Loucy (cell line): Measurements from ENCODE around the gene CABP4.

Experiments
- H2AFZ ChIP-seq: fragments of 200-600 bp; sonication (generic); 2 replicates; pipeline ENCODE4 v1.6.0; 2016; ENCODE audit warnings: antibody characterized with exemption, mild to moderate bottlenecking, low read length, moderate library complexity
- H3F3A ChIP-seq: fragments of 200-600 bp; 2 replicates; pipeline ENCODE4 v1.6.0; 2016; ENCODE audit warnings: antibody characterized with exemption, low read depth, mild to moderate bottlenecking
- H3K27me3 ChIP-seq: fragments of 200-600 bp; sonication (generic); 2 replicates; pipeline ENCODE4 v1.6.1; 2014; ENCODE audit warnings: low read length, mild to moderate bottlenecking; ENCODE audit not compliant: insufficient read depth, poor library complexity, severe bottlenecking
- H3K36me3 ChIP-seq: fragments of 200-600 bp; sonication (generic); 2 replicates; pipeline ENCODE4 v1.6.1; 2016; ENCODE audit warnings: low read length; ENCODE audit not compliant: insufficient read depth
- H3K4me1 ChIP-seq: fragments of 200-600 bp; sonication (generic); 2 replicates; pipeline ENCODE4 v1.5.1; 2014; ENCODE audit warnings: low read length, mild to moderate bottlenecking; ENCODE audit not compliant: insufficient read depth, poor library complexity, severe bottlenecking
- H3K4me2 ChIP-seq: fragments of 200-600 bp; sonication (generic); 2 replicates; pipeline ENCODE4 v1.6.0; 2014; ENCODE audit warnings: antibody characterized with exemption, low read length, low read depth, mild to moderate bottlenecking; ENCODE audit not compliant: poor library complexity, severe bottlenecking
- H3K4me3 ChIP-seq: fragments of 200-600 bp; sonication (generic); 2 replicates; pipeline ENCODE4 v1.5.1; 2014; ENCODE audit warnings: low read length, mild to moderate bottlenecking, mixed read lengths; ENCODE audit not compliant: poor library complexity, severe bottlenecking
- H3K79me2 ChIP-seq: fragments of 200-600 bp; sonication (generic); 2 replicates; pipeline ENCODE4 v1.6.1; 2014; ENCODE audit warnings: low read length; ENCODE audit not compliant: insufficient read depth
- H3K9ac ChIP-seq: fragments of 200-600 bp; sonication (generic); 2 replicates; pipeline ENCODE4 v1.6.0; 2014; ENCODE audit warnings: mild to moderate bottlenecking, low read depth, low read length, moderate library complexity; ENCODE audit not compliant: poor library complexity, severe bottlenecking
- H3K9me2 ChIP-seq: fragments of 200-600 bp; sonication (generic); replicated peaks from 2 replicates; pipeline ENCODE4 v1.6.1; 2016; ENCODE audit warnings: low read depth, low read length, mixed read lengths
- H3K9me3 ChIP-seq: fragments of 200-600 bp; sonication (generic); 2 replicates; pipeline ENCODE4 v1.6.1; 2014; ENCODE audit warnings: mild to moderate bottlenecking, antibody characterized with exemption, low read length, low read depth; ENCODE audit not compliant: insufficient read depth
- H4K20me1 ChIP-seq: fragments of 200-600 bp; sonication (generic); 2 replicates; pipeline ENCODE4 v1.6.0; 2014; ENCODE audit warnings: antibody characterized with exemption, low read length, mild to moderate bottlenecking; ENCODE audit not compliant: insufficient read depth, poor library complexity, severe bottlenecking
- EZH2phosphoT487 ChIP-seq: fragments of 200-600 bp; IDR thresholded peaks from 2 replicates; pipeline ENCODE4 v1.6.1; 2018; ENCODE audit warnings: antibody characterized with exemption, mild to moderate bottlenecking, moderate library complexity, borderline replicate concordance
- TF ChIP-seq, protein P1 (sequence below): fragments of 200-600 bp; sonication (generic); conservative IDR thresholded peaks from 2 replicates; pipeline ENCODE4 v1.5.1; 2014; ENCODE audit warnings: mild to moderate bottlenecking, antibody characterized with exemption, low read length

The CABP4 gene

DNA sequence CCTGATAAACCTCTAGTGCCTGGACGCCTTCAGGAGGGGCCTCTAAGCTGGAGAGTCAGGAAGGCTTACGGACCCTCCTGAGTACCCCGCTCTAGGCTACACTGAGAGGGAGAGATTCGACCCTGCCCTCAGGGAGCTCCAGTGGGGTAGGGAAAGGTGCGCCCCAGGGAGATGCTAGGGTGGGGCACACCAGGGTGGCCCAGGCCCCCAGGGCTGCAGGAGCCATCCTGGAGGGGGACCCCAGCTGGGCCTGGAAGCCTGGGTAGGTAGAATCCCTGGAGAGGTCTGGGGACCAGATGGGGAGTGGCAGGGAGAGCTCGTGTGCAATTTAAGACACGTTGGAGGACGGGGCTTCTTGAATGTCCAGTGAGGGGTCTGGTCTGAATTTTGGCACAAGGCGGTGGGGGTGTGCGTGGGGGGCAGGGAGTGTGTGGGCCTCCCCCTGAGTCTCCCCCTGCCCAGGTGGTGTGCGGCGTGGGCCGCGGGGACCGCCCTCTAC is 35.0 kb upstream of the CABP4 start:
- H3K9ac ChIP-seq, result peak overlapping the region; percentile 72
- H3K36me3 ChIP-seq, result no peaks in the 10 kb centered on the region
- peaks cover 48% of the 10 kb centered on the region for H3K4me1 ChIP-seq
- 0 out of 2 replicates have a peak, but pooled peaks cover under 1% of the 10 kb centered on the region for H3F3A ChIP-seq
- H3K4me2 ChIP-seq, result peak overlapping the region; percentile 75
- H3K9me2 ChIP-seq, result no peaks in the 10 kb centered on the region
- H4K20me1 ChIP-seq, result no peaks in the 10 kb centered on the region
- H3K9me3 ChIP-seq, result no peaks in the 10 kb centered on the region
- no peak overlapping the region for H2AFZ ChIP-seq
- peaks cover 23% of the 10 kb centered on the region; the same call in 1 of the 2 replicates for H3K79me2 ChIP-seq
- no peaks in the 10 kb centered on the region for H3K27me3 ChIP-seq
- H3K4me3 ChIP-seq, result peak overlapping the region; percentile 74
- TF ChIP-seq EZH2phosphoT487, result no peak
- TF ChIP-seq, protein P1, sequence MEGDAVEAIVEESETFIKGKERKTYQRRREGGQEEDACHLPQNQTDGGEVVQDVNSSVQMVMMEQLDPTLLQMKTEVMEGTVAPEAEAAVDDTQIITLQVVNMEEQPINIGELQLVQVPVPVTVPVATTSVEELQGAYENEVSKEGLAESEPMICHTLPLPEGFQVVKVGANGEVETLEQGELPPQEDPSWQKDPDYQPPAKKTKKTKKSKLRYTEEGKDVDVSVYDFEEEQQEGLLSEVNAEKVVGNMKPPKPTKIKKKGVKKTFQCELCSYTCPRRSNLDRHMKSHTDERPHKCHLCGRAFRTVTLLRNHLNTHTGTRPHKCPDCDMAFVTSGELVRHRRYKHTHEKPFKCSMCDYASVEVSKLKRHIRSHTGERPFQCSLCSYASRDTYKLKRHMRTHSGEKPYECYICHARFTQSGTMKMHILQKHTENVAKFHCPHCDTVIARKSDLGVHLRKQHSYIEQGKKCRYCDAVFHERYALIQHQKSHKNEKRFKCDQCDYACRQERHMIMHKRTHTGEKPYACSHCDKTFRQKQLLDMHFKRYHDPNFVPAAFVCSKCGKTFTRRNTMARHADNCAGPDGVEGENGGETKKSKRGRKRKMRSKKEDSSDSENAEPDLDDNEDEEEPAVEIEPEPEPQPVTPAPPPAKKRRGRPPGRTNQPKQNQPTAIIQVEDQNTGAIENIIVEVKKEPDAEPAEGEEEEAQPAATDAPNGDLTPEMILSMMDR, result no peak

DNA sequence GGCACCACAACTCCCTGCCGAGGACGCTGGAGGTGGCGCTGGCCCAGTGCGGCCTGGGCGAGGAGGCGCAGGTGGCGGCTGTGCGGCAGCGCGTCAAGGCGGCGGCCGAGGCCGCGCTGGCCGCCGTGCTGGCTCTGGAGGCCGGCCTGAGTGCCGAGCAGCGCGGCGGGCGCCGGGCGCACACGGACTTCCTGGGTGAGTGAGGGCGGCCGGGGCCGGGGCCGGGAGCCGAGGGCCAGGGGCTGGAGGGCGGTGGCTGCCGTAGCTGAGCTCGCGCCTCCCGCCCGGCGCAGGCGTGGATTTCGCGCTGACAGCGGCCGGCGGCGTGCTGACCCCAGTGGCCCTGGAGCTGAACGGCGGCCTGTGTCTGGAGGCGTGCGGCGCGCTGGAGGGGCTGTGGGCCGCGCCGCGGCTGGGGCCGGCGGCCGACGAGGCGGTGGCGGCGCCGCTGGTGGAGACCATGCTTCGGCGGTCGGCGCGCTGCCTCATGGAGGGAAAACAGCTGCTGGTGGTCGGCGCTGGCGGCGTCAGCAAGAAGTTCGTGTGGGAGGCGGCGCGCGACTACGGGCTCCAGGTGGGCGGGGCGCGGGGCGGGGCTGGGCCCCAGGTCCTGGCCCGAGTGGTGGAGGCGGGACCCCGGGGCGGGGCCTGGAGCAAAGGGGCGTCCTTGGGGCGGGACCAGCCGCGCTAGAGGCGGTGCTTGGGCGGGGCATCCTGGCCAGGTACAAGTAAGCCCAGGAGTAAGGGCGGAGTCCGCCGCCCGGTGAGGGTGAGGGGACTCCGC is 34.3 kb upstream of the CABP4 start:
- H3K4me1 ChIP-seq, result peaks cover 48% of the 10 kb centered on the region
- H3K9ac ChIP-seq, result peak overlapping the region; percentile 72
- H4K20me1 ChIP-seq, result no peaks in the 10 kb centered on the region
- H3K4me2 ChIP-seq, result peak overlapping the region; percentile 75
- peaks cover 23% of the 10 kb centered on the region; the same call in 1 of the 2 replicates for H3K79me2 ChIP-seq
- peaks cover 4% of the 10 kb centered on the region; the same call in 1 of the 2 replicates for H3F3A ChIP-seq
- H3K9me3 ChIP-seq, result no peaks in the 10 kb centered on the region
- no peak for TF ChIP-seq EZH2phosphoT487
- TF ChIP-seq, protein P1, result no peak
- no peak overlapping the region for H2AFZ ChIP-seq
- H3K27me3 ChIP-seq, result no peaks in the 10 kb centered on the region
- no peaks in the 10 kb centered on the region for H3K36me3 ChIP-seq
- peak overlapping the region; percentile 74 for H3K4me3 ChIP-seq
- H3K9me2 ChIP-seq, result no peaks in the 10 kb centered on the region

DNA sequence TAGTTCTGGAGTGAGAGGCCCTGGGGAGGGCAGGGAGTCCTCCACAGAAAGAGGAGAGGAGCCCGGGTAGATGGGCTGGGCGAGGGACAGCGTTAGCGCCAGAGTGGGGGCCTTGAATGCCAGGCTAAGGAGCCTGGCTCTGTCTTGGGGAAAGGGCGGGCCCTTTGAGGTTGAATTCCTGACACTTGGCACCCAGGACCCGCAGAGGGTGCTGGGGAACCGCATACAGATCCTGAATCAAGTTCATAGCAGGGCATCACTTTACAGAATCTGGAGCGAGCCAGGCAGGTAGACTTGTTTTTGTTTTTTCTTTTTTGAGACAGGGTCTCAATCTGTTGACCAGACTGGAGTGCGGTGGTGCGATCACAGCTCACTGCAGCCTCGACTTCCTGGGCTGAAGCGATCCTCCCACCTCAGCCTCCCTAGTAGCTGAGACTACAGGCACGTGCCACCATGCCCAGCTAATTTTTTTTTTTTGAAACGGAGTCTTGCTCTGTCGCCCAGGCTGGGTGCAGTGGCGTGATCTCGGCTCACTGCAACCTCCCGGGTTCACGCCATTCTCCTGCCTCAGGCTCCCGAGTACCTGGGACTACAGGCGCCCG is 33.6 kb upstream of the CABP4 start:
- peaks cover 23% of the 10 kb centered on the region; the same call in 1 of the 2 replicates for H3K79me2 ChIP-seq
- H3K4me3 ChIP-seq, result peak overlapping the region; percentile 20
- H3K36me3 ChIP-seq, result no peaks in the 10 kb centered on the region
- peaks cover 44% of the 10 kb centered on the region for H3K4me1 ChIP-seq
- no peaks in the 10 kb centered on the region for H3K9me2 ChIP-seq
- no peak overlapping the region for H2AFZ ChIP-seq
- H3K9ac ChIP-seq, result no peak overlapping the region
- peaks cover 4% of the 10 kb centered on the region; the same call in 1 of the 2 replicates for H3F3A ChIP-seq
- no peaks in the 10 kb centered on the region for H3K27me3 ChIP-seq
- H3K4me2 ChIP-seq, result peak overlapping the region; percentile 23
- no peaks in the 10 kb centered on the region for H3K9me3 ChIP-seq
- no peaks in the 10 kb centered on the region for H4K20me1 ChIP-seq
- no peak for TF ChIP-seq EZH2phosphoT487
- TF ChIP-seq, protein P1, result no peak
